ENCODE data around the gene ITSN2.

ITSN2 gene

DNA sequence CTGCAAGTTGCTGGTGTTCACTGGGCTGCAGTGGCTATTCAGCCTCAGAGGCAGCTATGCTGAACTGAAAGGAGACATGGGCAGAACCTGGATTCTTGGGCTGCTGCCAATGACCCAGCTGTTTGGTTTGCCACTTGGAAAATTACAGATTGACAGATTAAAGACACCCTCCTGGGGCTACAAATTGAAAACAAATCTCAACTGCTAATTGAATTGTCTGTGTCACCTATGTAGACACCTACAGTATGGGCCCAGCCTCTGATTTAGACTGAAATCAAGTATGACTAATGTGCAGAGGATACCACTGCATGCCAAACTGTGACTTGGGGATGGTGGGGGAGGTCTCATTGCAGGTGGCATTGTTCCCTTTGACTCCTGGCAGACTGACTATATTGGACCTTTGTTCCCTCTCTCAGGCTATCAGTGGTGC is 42.8 kb downstream of the ITSN2 start:
- TF ChIP-seq SPI1 (IDR thresholded peaks at IDR 0.05; ENCODE audit: low read depth, low read length): no peak
- FAIRE-seq (peak; percentile 72), DNase-seq (ENCODE audit: insufficient read length, low spot score) (no peak)

DNA sequence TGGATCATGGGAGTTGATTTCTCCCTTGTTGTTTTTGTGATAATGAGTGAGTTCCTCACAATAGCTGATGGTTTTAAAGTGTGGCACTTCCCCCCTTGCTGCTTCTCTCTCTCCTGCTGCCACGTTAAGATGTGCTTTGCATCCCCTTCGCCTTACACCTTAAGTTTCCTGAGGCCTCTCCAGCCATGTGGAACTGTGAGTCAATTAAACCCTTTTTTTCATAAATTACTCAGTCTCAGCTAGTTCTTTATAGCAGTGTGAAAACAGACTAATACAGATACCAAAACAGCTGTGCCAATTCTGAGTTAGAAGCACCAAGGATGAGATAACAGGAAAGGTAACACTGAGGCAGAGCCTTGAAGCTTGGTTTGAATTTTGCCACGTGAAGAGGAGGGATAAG is 44.7 kb downstream of the ITSN2 start:
- FAIRE-seq: peak; percentile 93

DNA sequence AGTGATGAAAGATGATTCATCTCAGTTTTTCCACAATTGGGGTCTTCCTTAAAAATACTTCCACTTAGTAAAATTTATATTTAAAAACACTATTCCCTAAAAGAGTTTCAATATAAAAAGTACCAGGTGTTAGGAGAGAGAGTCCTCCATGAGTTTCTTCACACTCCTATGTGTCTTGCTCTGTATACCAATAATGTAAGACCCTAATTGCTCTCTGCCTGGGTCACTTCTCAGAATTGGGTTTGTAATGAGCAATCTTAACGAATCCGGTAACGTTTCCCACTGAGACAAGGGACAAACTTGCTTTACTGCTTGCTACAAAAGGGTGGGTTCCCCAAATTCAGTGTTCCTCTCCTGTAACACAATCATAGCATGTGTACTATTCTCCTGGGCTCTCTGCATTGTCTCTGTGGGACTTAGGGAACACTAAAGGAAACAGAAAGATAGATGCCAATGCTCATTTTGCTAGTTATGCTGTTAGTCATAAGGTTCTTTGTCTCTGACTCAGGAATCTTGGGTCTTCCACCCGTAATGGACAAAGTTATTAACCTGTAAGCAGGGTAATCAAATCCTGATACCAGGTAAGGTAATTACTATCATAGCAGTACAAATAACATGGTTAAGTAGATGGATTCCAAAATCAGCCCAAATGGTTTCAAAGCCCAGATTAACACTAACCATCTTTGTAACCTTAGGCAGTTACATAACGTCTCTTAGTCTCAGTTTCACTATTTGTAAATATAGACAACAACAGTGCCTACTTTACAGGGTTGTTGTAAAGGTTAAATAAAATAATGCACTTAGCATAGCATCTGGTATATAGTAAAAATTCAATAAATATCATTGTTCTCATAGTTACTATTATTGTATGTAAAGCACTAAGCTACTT is 46.3 kb downstream of the ITSN2 start:
- no peak for DNase-seq (ENCODE audit: insufficient read length, low spot score)

More for the DNA sequence above, 44.7 kb downstream of the ITSN2 start:
- 0 out of 2 replicates have a peak, but pooled peaks have one; percentile 39 for TF ChIP-seq POU2F2 (IDR thresholded peaks at IDR 0.05; ENCODE audit: low read depth, low read length)
- TF ChIP-seq SPI1 (IDR thresholded peaks at IDR 0.05; ENCODE audit: low read depth, low read length): peak; percentile 75
- no peak for TF ChIP-seq TAF1 (IDR thresholded peaks at IDR 0.05; ENCODE audit: low read depth, low read length)
- no peak for TF ChIP-seq POLR2AphosphoS5 (IDR thresholded peaks at IDR 0.05; ENCODE audit: low read depth, low read length)
- no peak for TF ChIP-seq POLR2A (IDR thresholded peaks at IDR 0.05; ENCODE audit: low read depth, low read length)
- TF ChIP-seq PAX5 (IDR thresholded peaks at IDR 0.05; ENCODE audit: insufficient read depth, low read length, severe bottlenecking): peak; percentile 81
- peak; percentile 35 for DNase-seq (ENCODE audit: insufficient read length, low spot score)

DNA sequence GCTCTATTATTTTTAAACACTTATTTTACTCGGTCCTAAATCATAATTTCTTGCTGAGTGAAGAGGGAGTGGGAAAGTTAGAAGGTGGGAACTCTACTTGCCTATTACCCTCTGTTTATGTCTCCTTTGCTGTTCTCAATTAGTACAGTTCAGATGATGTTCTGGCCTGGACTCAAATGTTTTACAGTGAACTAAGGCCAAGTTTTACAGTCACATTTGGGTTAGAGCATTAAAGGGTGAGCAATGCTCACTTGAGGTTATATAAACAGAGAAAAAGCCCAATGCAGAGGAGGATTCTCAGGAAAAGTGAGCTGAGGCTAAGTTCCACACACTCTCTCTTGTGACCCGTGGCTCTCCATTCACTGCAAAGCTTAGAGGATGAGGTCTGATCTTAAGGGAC is 52.4 kb downstream of the ITSN2 start:
- DNase-seq (ENCODE audit: insufficient read length, low spot score) (no peak), FAIRE-seq (peak; percentile 48)
- TF ChIP-seq TAF1 (IDR thresholded peaks at IDR 0.05; ENCODE audit: low read depth, low read length) (no peak), PAX5 (IDR thresholded peaks at IDR 0.05; ENCODE audit: insufficient read depth, low read length, severe bottlenecking) (no peak), POLR2A (IDR thresholded peaks at IDR 0.05; ENCODE audit: low read depth, low read length) (no peak), POLR2AphosphoS5 (IDR thresholded peaks at IDR 0.05; ENCODE audit: low read depth, low read length) (no peak), SPI1 (IDR thresholded peaks at IDR 0.05; ENCODE audit: low read depth, low read length) (no peak), POU2F2 (IDR thresholded peaks at IDR 0.05; ENCODE audit: low read depth, low read length) (no peak)

More for the DNA sequence above, 46.3 kb downstream of the ITSN2 start:
- TF ChIP-seq POU2F2 (IDR thresholded peaks at IDR 0.05; ENCODE audit: low read depth, low read length): no peak
- peak; percentile 24; the same call in 1 of the 2 replicates for TF ChIP-seq SPI1 (IDR thresholded peaks at IDR 0.05; ENCODE audit: low read depth, low read length)
- no peak for TF ChIP-seq POLR2AphosphoS5 (IDR thresholded peaks at IDR 0.05; ENCODE audit: low read depth, low read length)
- no peak for TF ChIP-seq PAX5 (IDR thresholded peaks at IDR 0.05; ENCODE audit: insufficient read depth, low read length, severe bottlenecking)
- TF ChIP-seq POLR2A (IDR thresholded peaks at IDR 0.05; ENCODE audit: low read depth, low read length): no peak
- no peak for TF ChIP-seq TAF1 (IDR thresholded peaks at IDR 0.05; ENCODE audit: low read depth, low read length)
- peak; percentile 81 for FAIRE-seq

DNA sequence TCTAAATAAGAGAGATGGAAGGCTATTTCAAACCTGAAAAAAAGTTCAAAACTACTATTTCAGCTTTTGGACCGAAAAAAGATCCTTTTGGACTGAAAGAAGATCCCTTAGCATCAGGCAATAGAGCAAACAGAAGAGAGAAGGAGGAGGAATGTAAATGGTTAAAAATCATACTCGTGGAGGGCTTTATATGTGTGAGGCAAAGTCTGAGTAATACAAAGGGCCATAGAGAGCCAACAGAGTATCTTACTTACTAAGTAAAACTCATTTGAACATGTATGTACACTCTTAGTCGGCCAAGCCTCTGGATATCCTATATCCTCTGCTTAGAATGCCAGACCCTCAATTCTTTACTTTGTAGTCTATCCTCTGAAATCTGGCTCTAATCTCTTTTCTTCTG is 55.7 kb downstream of the ITSN2 start:
- TF ChIP-seq POLR2A (IDR thresholded peaks at IDR 0.05; ENCODE audit: low read depth, low read length) (no peak), TAF1 (IDR thresholded peaks at IDR 0.05; ENCODE audit: low read depth, low read length) (no peak), POU2F2 (IDR thresholded peaks at IDR 0.05; ENCODE audit: low read depth, low read length) (no peak), PAX5 (IDR thresholded peaks at IDR 0.05; ENCODE audit: insufficient read depth, low read length, severe bottlenecking) (no peak), POLR2AphosphoS5 (IDR thresholded peaks at IDR 0.05; ENCODE audit: low read depth, low read length) (no peak), SPI1 (IDR thresholded peaks at IDR 0.05; ENCODE audit: low read depth, low read length) (no peak)
- FAIRE-seq (no peak), DNase-seq (ENCODE audit: insufficient read length, low spot score) (no peak)

DNA sequence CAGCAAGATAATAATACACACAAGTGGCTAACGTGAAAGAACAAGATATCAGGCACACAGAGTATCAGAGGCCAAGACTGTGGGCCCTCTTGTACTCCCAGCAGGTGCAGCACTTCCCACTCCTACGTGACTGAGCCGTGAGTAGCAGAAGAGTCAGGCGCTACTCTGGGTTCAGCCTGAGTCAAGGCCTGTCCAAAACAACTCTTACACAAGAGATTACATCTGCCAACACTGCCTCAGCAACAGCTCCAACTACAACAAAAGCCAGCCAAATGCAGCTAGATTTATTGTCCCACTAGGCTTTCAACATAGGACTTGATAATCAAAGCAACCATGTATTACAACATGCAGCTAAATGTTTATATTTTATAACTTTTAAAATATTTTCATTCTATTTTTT is 56.2 kb downstream of the ITSN2 start:
- FAIRE-seq: no peak
- no peak for DNase-seq (ENCODE audit: insufficient read length, low spot score)
- TF ChIP-seq SPI1 (IDR thresholded peaks at IDR 0.05; ENCODE audit: low read depth, low read length) (no peak), POU2F2 (IDR thresholded peaks at IDR 0.05; ENCODE audit: low read depth, low read length) (no peak), POLR2AphosphoS5 (IDR thresholded peaks at IDR 0.05; ENCODE audit: low read depth, low read length) (no peak), TAF1 (IDR thresholded peaks at IDR 0.05; ENCODE audit: low read depth, low read length) (no peak), POLR2A (IDR thresholded peaks at IDR 0.05; ENCODE audit: low read depth, low read length) (no peak), PAX5 (IDR thresholded peaks at IDR 0.05; ENCODE audit: insufficient read depth, low read length, severe bottlenecking) (no peak)

DNA sequence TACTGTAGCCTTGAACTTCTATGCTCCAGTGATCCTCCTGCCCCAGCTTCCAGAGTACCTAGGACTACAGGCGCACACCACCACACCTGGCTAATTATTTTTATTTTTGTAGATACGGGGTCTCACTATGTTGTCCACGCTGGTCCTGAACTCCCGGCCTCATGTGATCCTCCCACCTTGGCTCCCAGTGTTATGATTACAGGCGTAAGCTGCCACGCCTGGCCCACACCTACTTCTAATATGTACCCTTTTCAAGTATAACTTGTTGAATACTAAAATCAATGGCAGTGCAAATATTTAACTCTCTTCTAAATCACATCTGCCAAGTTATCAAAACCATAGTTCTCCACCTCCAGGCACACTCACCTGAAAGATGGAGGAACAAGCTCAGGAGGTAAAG is 58.7 kb downstream of the ITSN2 start:
- FAIRE-seq (no peak), DNase-seq (ENCODE audit: insufficient read length, low spot score) (no peak)
- TF ChIP-seq POU2F2 (IDR thresholded peaks at IDR 0.05; ENCODE audit: low read depth, low read length) (no peak), POLR2AphosphoS5 (IDR thresholded peaks at IDR 0.05; ENCODE audit: low read depth, low read length) (no peak), SPI1 (IDR thresholded peaks at IDR 0.05; ENCODE audit: low read depth, low read length) (no peak), POLR2A (IDR thresholded peaks at IDR 0.05; ENCODE audit: low read depth, low read length) (no peak), PAX5 (IDR thresholded peaks at IDR 0.05; ENCODE audit: insufficient read depth, low read length, severe bottlenecking) (no peak)

DNA sequence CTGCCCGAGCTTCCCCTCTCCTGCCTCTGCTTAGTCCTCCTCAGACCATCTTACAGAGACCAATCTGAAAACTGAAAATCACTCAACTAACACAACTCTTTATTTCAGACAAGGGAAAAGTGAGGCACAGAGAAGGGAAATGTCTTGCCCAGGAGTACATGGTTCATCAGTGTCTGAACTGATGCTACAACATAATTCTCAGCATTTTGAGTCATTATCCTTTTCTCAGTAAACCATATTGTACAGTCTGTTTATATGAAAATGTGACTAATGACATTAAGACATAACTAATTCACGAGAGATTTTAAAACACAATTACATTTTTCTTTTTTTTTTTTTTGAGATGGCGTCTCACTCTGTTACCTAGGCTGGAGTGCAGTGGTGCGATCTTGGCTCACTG is 62.7 kb downstream of the ITSN2 start:
- TF ChIP-seq SPI1 (IDR thresholded peaks at IDR 0.05; ENCODE audit: low read depth, low read length) (no peak), POLR2A (IDR thresholded peaks at IDR 0.05; ENCODE audit: low read depth, low read length) (no peak), TAF1 (IDR thresholded peaks at IDR 0.05; ENCODE audit: low read depth, low read length) (no peak), POLR2AphosphoS5 (IDR thresholded peaks at IDR 0.05; ENCODE audit: low read depth, low read length) (no peak), PAX5 (IDR thresholded peaks at IDR 0.05; ENCODE audit: insufficient read depth, low read length, severe bottlenecking) (no peak), POU2F2 (IDR thresholded peaks at IDR 0.05; ENCODE audit: low read depth, low read length) (no peak)
- DNase-seq (ENCODE audit: insufficient read length, low spot score) (no peak), FAIRE-seq (no peak)

DNA sequence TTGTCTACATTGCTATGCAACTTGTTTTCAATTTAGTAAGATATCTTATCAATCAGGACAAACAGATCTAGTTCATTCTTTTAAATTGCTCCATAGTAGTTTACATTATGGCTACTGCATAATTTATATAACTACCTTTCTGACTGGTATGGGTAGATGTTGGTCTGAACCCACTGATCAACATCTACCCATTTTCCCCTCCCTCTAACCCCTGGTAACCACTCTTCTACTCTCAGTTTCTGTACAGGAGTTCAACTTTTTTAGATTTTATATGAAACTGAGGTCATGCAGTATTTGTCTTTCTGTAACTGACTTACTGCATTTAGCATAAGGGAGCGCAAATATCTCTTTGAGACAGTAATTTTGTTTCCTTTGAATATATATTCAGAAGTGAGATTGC is 73.2 kb downstream of the ITSN2 start:
- DNase-seq (ENCODE audit: insufficient read length, low spot score) (no peak), FAIRE-seq (no peak)
- TF ChIP-seq POU2F2 (IDR thresholded peaks at IDR 0.05; ENCODE audit: low read depth, low read length): no peak
- no peak for TF ChIP-seq TAF1 (IDR thresholded peaks at IDR 0.05; ENCODE audit: low read depth, low read length)
- no peak for TF ChIP-seq SPI1 (IDR thresholded peaks at IDR 0.05; ENCODE audit: low read depth, low read length)
- TF ChIP-seq POLR2A (IDR thresholded peaks at IDR 0.05; ENCODE audit: low read depth, low read length): no peak
